Left lung (tissue), 14 donors: ENCODE data around the gene F13A1. TPM values are rescaled to one million over a fixed set of nuclear protein-coding genes. Genes with fewer than 3 reads are reported as not detected.

Experiments used
- ATAC-seq: fragments of 200-7000 bp; cut with Tn5 transposase; one replicate; pipeline ENCODE4 v1.9.1; 2020; ENCODE audit warnings: moderate library complexity
- DNase-seq, 4 donors: peaks; one replicate each; pipeline ENCODE4 v3.0.0-alpha.2; 2013 to 2020
- H3K27ac ChIP-seq, 2 donors: fragments of 200-600 bp; sonication (generic) in 1 of 2; one replicate each; pipeline versions ENCODE4 v1.5.0 to v1.8.0; 2020 to 2021
- H3K27me3 ChIP-seq, 2 donors: fragments of 200-600 bp; sonication (generic) in 1 of 2; one replicate each; pipeline versions ENCODE4 v1.5.0 to v1.8.0; 2020 to 2021
- H3K36me3 ChIP-seq, 2 donors: fragments of 200-600 bp; sonication (generic) in 1 of 2; one replicate each; pipeline versions ENCODE4 v1.5.0 to v1.8.0; 2020 to 2021
- H3K4me1 ChIP-seq, 2 donors: fragments of 200-600 bp; one replicate each; pipeline ENCODE4 v1.8.0; 2021
- H3K4me3 ChIP-seq, 2 donors: fragments of 200-600 bp; sonication (generic) in 1 of 2; one replicate each; pipeline versions ENCODE4 v1.5.0 to v1.8.0; 2020 to 2021; ENCODE audit warnings: mild to moderate bottlenecking in 1 of 2
- H3K9me3 ChIP-seq, 2 donors: fragments of 200-600 bp; sonication (generic) in 1 of 2; one replicate each; pipeline versions ENCODE4 v1.5.0 to v1.8.0; 2020 to 2021
- intact Hi-C, 2 donors: fragments of 100-400 bp; cut with DNase I; formaldehyde crosslinking; loops; one replicate each; pipeline versions ENCODE4 v1.11.2 to v1.14.2; 2022
- long read RNA-seq, 12 donors: library from polyadenylated mRNA in 2 of 12; unstranded in 2 of 12; transcript quantifications; one replicate each; pipeline ENCODE4 v2.0.0 and lab custom pipeline, GENCODE V29; 2019 to 2026
- polyA plus RNA-seq, 6 donors: library from polyadenylated mRNA; unstranded; fragments of 120-200 nt; gene quantifications; one replicate each; pipeline ENCODE4 v1.2.1, GENCODE V29; 2013; ENCODE audit not compliant: insufficient read length in 6 of 6
- total RNA-seq, 2 donors: library from RNA; stranded (reverse); fragmentation: NEBNext Ultra II Directional; extraction: Animal tissue kit (Norgen Biotek cat#: 25700); gene quantifications; one replicate each; pipeline ENCODE4 v1.2.1, GENCODE V29; 2021
- TF ChIP-seq, protein P1 (sequence below), 2 donors: fragments of 200-600 bp; sonication (generic) in 1 of 2; IDR thresholded peaks; one replicate each; pipeline versions ENCODE4 v1.5.0 to v1.8.0; 2021; ENCODE audit warnings: antibody characterized with exemption in 2 of 2
- donor health status: DM: no; HTN: yes; CAD: no.
- donor health status: DM: no; HTN: no; CAD: no.

The F13A1 gene
- total RNA-seq: 100 to 1,000 TPM in 1 of 2 donors, 10 to 100 TPM in 1; 80.5 to 153 TPM
- 10 to 100 TPM; 32.7 to 73.4 (median 39.6) TPM for polyA plus RNA-seq
- long read RNA-seq, donor 1, transcript F13A1-201 (15 exons, 3,999 nt): major isoform, 5 of 20 reads
- long read RNA-seq, donor 1, partial matches to known transcripts: 14 of 20 reads
- long read RNA-seq, donor 1, other reads (novel, unspliced or antisense): 0 of 20 reads
- long read RNA-seq, donor 2, transcript F13A1-201 (15 exons, 3,999 nt): major isoform, 10 of 41 reads
- long read RNA-seq, donor 2, partial matches to known transcripts: 30 of 41 reads
- long read RNA-seq, donor 2, other reads (novel, unspliced or antisense): 0 of 41 reads
- long read RNA-seq, donor 3, transcript F13A1-201 (15 exons, 3,999 nt): major isoform, 8 of 8 reads
- long read RNA-seq, donor 3, partial matches to known transcripts: 0 of 8 reads
- long read RNA-seq, donor 3, other reads (novel, unspliced or antisense): 0 of 8 reads
- long read RNA-seq, donor 4, partial matches to known transcripts: 4 of 9 reads
- long read RNA-seq, donor 4, other reads (novel, unspliced or antisense): 1 of 9 reads
- long read RNA-seq, donor 5, partial matches to known transcripts: 0 of 5 reads
- long read RNA-seq, donor 5, other reads (novel, unspliced or antisense): 0 of 5 reads
- long read RNA-seq, donor 6, transcript F13A1-201 (15 exons, 3,999 nt): major isoform, 11 of 39 reads
- long read RNA-seq, donor 6, partial matches to known transcripts: 27 of 39 reads
- long read RNA-seq, donor 6, other reads (novel, unspliced or antisense): 0 of 39 reads
- long read RNA-seq, donor 7, transcript F13A1-201 (15 exons, 3,999 nt): major isoform, 9 of 14 reads
- long read RNA-seq, donor 7, partial matches to known transcripts: 5 of 14 reads
- long read RNA-seq, donor 7, other reads (novel, unspliced or antisense): 0 of 14 reads
- long read RNA-seq, donor 8, transcript F13A1-201 (15 exons, 3,999 nt): major isoform, 11 of 20 reads
- long read RNA-seq, donor 8, partial matches to known transcripts: 8 of 20 reads
- long read RNA-seq, donor 8, other reads (novel, unspliced or antisense): 0 of 20 reads
- long read RNA-seq, donor 9: 0 reads
- long read RNA-seq, donor 10, partial matches to known transcripts: 0 of 3 reads
- long read RNA-seq, donor 10, other reads (novel, unspliced or antisense): 0 of 3 reads
- long read RNA-seq, donor 11, partial matches to known transcripts: 0 of 2 reads
- long read RNA-seq, donor 11, other reads (novel, unspliced or antisense): 0 of 2 reads
- long read RNA-seq, donor 12, transcript F13A1-201 (15 exons, 3,999 nt): major isoform, 6 of 11 reads
- long read RNA-seq, donor 12, partial matches to known transcripts: 5 of 11 reads
- long read RNA-seq, donor 12, other reads (novel, unspliced or antisense): 0 of 11 reads

DNA sequence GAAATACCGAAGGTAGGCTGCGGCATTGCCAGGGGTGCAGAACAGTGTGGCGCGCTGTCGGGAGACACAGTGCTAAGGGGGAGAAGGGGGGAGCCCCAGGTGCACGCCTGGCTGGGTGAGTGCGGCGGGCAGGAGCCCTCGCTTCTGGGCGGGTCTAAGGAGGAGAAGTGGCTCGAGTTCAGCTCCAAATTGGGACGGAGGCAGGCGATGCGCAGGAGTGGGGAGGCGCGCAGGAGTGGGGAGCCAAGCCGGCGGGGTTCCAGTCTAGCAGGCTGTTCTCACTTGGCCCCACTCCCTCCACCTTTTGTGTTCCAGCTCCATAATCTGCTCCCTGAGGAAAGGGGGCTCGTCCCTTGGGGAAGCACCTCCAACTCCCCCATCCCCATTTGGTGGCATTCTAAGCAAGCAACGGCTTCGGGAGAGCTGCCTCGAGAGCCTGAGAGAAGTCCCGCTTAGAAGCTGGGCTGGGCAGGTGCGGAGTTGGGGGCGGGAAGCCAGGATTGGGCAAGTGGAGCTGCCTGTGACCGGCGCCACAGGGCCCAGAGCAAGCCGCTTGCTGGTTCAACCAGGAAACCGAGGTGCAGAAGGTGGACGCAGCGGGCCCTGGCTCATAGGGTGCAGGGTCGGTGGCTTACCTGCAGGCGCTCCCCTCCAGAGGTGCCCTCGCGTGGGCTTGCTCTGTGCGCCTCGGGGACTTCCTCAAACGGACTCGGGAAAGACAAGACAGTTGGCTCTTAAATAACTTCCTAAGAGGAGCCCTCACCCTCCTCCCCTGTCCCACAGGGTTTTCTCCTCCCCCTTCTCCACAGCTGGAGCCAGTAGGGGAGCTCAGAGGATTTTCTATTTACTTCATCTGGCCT is at the start of gene F13A1:
F13A1 (minus strand) TSS at position 711 of the 860 bp plus-strand sequence. CDS start 1,998 bp downstream, outside the sequence.
- no peak within 1 kb of the TSS for H3K27ac ChIP-seq
- peak within 1 kb of the TSS in 1 of 2 donors; percentile 16 for H3K4me3 ChIP-seq
- intact Hi-C loops: no loop called here
- no peaks in the 10 kb centered on the region for H3K36me3 ChIP-seq
- DNase-seq: peak in 2 of 4 donors; percentile 53 to 84
- H3K4me1 ChIP-seq: peaks cover 0 to 13% of the 10 kb centered on the region in 2 donors
- peaks cover 8 to 48% of the 10 kb centered on the region in 2 donors for H3K27me3 ChIP-seq
- H3K9me3 ChIP-seq: no peaks in the 10 kb centered on the region
- TF ChIP-seq, protein P1, sequence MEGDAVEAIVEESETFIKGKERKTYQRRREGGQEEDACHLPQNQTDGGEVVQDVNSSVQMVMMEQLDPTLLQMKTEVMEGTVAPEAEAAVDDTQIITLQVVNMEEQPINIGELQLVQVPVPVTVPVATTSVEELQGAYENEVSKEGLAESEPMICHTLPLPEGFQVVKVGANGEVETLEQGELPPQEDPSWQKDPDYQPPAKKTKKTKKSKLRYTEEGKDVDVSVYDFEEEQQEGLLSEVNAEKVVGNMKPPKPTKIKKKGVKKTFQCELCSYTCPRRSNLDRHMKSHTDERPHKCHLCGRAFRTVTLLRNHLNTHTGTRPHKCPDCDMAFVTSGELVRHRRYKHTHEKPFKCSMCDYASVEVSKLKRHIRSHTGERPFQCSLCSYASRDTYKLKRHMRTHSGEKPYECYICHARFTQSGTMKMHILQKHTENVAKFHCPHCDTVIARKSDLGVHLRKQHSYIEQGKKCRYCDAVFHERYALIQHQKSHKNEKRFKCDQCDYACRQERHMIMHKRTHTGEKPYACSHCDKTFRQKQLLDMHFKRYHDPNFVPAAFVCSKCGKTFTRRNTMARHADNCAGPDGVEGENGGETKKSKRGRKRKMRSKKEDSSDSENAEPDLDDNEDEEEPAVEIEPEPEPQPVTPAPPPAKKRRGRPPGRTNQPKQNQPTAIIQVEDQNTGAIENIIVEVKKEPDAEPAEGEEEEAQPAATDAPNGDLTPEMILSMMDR (IDR thresholded peaks at IDR 0.05): no peak
- peak; percentile 65 for ATAC-seq

DNA sequence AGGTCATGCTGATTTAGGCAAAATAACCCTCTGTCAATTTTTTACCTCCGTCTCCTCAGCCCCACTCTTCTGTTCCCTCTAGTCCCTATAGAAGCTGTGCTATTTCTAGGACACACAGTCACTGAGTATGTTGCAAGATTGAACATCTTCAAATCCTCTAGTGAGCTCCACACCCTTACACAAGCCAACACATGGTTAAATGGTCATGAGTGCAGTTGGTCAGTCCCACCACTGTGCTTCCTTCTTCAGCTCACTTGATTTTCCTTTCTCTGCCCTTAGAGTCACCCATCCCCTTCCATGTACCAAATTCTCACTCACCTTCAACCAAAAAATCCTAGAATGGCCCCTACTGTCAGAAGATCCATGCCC is 48.2 kb upstream of the F13A1 start:
- DNase-seq: no peak
- intact Hi-C loops: no loop called here
- TF ChIP-seq, protein P1 (IDR thresholded peaks at IDR 0.05): no peak
- ATAC-seq: peak; percentile 38
- Histone ChIP-seq H3K9me3 (peaks cover 0 to 6% of the 10 kb centered on the region in 2 donors), H3K4me1 (peaks cover 0 to 2% of the 10 kb centered on the region in 2 donors), H3K27ac (no peak overlapping the region), H3K36me3 (no peaks in the 10 kb centered on the region), H3K27me3 (no peaks in the 10 kb centered on the region), H3K4me3 (no peak overlapping the region)

DNA sequence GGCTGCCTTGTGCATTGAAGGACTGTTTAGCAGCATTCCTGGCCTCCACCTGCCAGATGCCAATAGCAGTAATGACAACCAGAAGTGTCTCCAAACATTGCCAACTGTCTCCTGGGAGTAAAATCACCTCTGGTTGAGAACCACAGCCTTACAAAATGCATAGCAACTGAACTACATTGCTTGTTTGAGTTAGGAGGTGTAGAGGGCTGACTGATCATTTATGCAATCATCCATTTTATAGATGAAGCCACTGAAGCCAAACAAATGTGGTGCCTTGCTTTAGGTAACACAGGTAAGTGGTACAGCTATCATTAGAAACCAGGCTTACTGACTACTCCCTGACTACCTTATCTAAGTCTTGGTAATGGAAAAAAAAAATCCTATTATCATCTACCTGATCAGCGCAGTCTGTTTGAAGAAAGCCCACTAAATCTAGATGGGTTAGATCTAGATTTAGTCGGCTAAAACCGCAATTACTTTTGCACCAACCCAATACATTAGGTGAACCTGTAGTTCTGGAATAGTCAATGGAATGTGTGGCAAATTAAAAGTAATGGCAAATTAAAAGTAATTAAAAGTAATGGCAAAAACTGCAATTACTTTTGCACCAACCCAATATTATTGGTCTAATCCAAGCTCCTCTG is 47.7 kb upstream of the F13A1 start:
- Histone ChIP-seq H3K27me3 (no peaks in the 10 kb centered on the region), H3K27ac (no peak overlapping the region), H3K9me3 (peaks cover 0 to 6% of the 10 kb centered on the region in 2 donors), H3K36me3 (no peaks in the 10 kb centered on the region), H3K4me1 (peaks cover 0 to 2% of the 10 kb centered on the region in 2 donors), H3K4me3 (no peak overlapping the region)
- TF ChIP-seq, protein P1 (IDR thresholded peaks at IDR 0.05): no peak
- intact Hi-C loops: no loop called here
- ATAC-seq (no peak), DNase-seq (no peak)

DNA sequence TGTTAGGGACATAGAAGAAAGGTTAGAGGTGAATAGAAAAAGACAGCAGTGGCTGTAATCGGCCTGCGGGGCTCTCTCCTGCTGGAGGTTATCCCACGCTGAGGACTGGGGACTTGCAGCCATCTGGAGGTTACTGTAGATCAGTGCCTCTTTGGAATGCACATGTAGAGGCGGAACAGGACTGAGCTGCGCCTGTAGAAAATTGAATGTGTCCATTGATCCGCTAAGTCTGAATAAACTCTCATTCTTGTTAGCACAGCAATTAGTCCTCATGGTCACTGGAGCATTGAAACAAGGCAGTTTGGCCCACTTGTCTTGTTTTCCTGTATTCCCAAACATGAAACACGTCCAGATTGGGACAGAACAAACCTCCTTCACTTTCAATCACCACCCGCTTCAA is 46.3 kb upstream of the F13A1 start:
- Histone ChIP-seq H3K4me3 (no peak overlapping the region), H3K36me3 (no peaks in the 10 kb centered on the region), H3K4me1 (peaks cover 0 to 2% of the 10 kb centered on the region in 2 donors), H3K9me3 (peaks cover 0 to 6% of the 10 kb centered on the region in 2 donors), H3K27ac (no peak overlapping the region), H3K27me3 (no peaks in the 10 kb centered on the region)
- intact Hi-C loops: no loop called here
- TF ChIP-seq, protein P1 (IDR thresholded peaks at IDR 0.05): no peak
- peak in 1 of 4 donors; percentile 44 for DNase-seq
- no peak for ATAC-seq
